OCI-LY3 (cell line): ENCODE results near the gene HACD1.

Experiments used
- H2AFZ ChIP-seq: fragments of 200-600, 300-600 bp; shearing (Covaris generic); 2 replicates; pipeline ENCODE4 v1.6.0; 2014; ENCODE audit warnings: antibody characterized with exemption, low read depth, low read length
- H3K27ac ChIP-seq: fragments of 200-600, 300-600 bp; sonication (generic); 2 replicates; pipeline ENCODE4 v1.5.1; 2014; ENCODE audit warnings: mild to moderate bottlenecking, low read length, moderate library complexity, mixed read lengths
- H3K27me3 ChIP-seq: fragments of 200-600, 300-600 bp; sonication (generic); 2 replicates; pipeline ENCODE4 v1.6.1; 2014; ENCODE audit warnings: low read depth, low read length, mixed read lengths
- H3K36me3 ChIP-seq: fragments of 200-600, 300-600 bp; sonication (generic); replicated peaks from 2 replicates; pipeline ENCODE3; 2014; ENCODE audit warnings: low read depth, low read length, mixed read lengths
- H3K4me1 ChIP-seq: fragments of 300-600, 200-600 bp; sonication (generic); 2 replicates; pipeline ENCODE4 v1.6.1; 2014; ENCODE audit warnings: low read length, mixed read lengths
- H3K4me2 ChIP-seq: fragments of 200-600, 300-600 bp; sonication (generic); 2 replicates; pipeline ENCODE4 v1.6.1; 2014; ENCODE audit warnings: low read length, mixed read lengths
- H3K4me3 ChIP-seq: fragments of 300-600, 200-600 bp; sonication (generic); 2 replicates; pipeline ENCODE4 v1.5.1; 2014; ENCODE audit warnings: antibody characterized with exemption, mild to moderate bottlenecking, low read length, moderate library complexity
- H3K79me2 ChIP-seq: fragments of 300-600, 200-600 bp; shearing (Covaris generic); 2 replicates; pipeline ENCODE4 v1.6.1; 2014; ENCODE audit warnings: mild to moderate bottlenecking, low read length, mixed read lengths
- H3K9ac ChIP-seq: fragments of 300-600, 200-600 bp; shearing (Covaris generic); 2 replicates; pipeline ENCODE4 v1.6.0; 2014; ENCODE audit warnings: mild to moderate bottlenecking, low read length, moderate library complexity
- H3K9me3 ChIP-seq: fragments of 200-600, 300-600 bp; shearing (Covaris generic); 2 replicates; pipeline ENCODE4 v1.6.1; 2014; ENCODE audit warnings: low read length, mixed read lengths; ENCODE audit not compliant: insufficient read depth
- H4K20me1 ChIP-seq: fragments of 200-600, 300-600 bp; sonication (generic); 2 replicates; pipeline ENCODE4 v1.6.1; 2016; ENCODE audit warnings: low read length, mixed read lengths; ENCODE audit not compliant: insufficient read depth
- CTCF ChIP-seq: fragments of 200-600, 300-600 bp; sonication (generic); IDR thresholded peaks from 2 replicates; pipeline ENCODE4 v1.5.1; 2014; ENCODE audit warnings: antibody characterized with exemption, low read length, low read depth
- EZH2phosphoT487 ChIP-seq: fragments of 200-600 bp; shearing (Covaris generic); IDR thresholded peaks from 2 replicates; pipeline ENCODE4 v1.6.1; 2018; ENCODE audit warnings: antibody characterized with exemption, mixed run types, low read depth

Gene HACD1

DNA sequence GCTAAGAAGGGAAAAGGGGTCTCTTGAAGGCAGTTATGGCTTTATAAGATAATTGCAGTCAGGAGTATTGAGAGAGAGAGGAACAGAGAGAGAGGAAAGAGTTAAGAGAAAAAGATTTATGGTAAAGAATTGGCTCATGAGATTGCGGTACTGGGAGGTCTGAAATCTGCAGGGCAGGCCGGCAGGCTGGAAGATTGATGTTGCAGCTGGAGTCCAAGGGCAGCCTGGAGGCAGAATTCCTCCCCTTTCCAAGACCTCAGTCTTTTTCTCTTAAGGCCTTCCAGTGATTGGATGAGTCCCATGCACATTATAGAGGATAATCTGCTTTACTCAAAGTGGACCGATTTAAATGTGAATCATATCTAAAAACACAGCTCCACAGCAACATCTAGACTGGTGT lies 68.4 kb downstream of the HACD1 start:
- no peak overlapping the region for H3K4me3 ChIP-seq

DNA sequence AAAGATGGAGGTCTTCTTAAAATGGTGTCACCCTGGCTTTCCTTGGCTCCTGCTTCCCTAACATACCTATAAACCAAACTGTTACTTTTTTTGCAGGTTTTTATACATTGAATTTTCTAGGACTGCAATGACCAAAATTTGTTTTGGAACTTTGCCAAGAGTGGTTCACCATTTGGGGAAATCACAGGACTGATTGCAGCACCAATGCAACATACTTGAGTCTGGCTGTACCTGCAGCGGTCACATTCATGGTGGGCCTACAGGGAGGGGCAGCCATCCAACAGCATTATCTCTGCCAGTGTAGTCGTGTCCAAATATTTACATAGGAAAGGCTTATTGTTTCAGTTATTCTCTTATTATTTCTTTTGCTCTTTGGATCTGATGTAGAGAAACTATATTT lies 69.0 kb downstream of the HACD1 start:
- Histone ChIP-seq H4K20me1 (no peaks in the 10 kb centered on the region), H3K27me3 (no peaks in the 10 kb centered on the region), H3K27ac (no peak overlapping the region), H3K79me2 (no peaks in the 10 kb centered on the region), H3K4me3 (no peak overlapping the region), H3K9ac (no peak overlapping the region), H3K9me3 (no peaks in the 10 kb centered on the region), H3K36me3 (no peaks in the 10 kb centered on the region), H2AFZ (no peak overlapping the region), H3K4me1 (no peaks in the 10 kb centered on the region; the same call in 1 of the 2 replicates), H3K4me2 (no peak overlapping the region)
- no peak for TF ChIP-seq EZH2phosphoT487
- no peak for TF ChIP-seq CTCF

More for the DNA sequence above, 68.4 kb downstream of the HACD1 start:
- Histone ChIP-seq H3K4me1 (no peaks in the 10 kb centered on the region; the same call in 1 of the 2 replicates), H3K27me3 (no peaks in the 10 kb centered on the region), H3K27ac (no peak overlapping the region), H4K20me1 (no peaks in the 10 kb centered on the region), H3K4me2 (no peak overlapping the region), H3K79me2 (no peaks in the 10 kb centered on the region), H3K9me3 (no peaks in the 10 kb centered on the region), H2AFZ (no peak overlapping the region), H3K9ac (no peak overlapping the region), H3K36me3 (no peaks in the 10 kb centered on the region)
- no peak for TF ChIP-seq CTCF
- TF ChIP-seq EZH2phosphoT487, result no peak

- Histone ChIP-seq H3K4me2 (no peak overlapping the region), H3K9ac (no peak overlapping the region), H3K4me3 (no peak overlapping the region), H3K27ac (no peak overlapping the region), H3K79me2 (no peaks in the 10 kb centered on the region), H3K9me3 (no peaks in the 10 kb centered on the region), H4K20me1 (no peaks in the 10 kb centered on the region), H3K36me3 (no peaks in the 10 kb centered on the region), H2AFZ (no peak overlapping the region), H3K4me1 (no peaks in the 10 kb centered on the region; the same call in 1 of the 2 replicates), H3K27me3 (no peaks in the 10 kb centered on the region)
- TF ChIP-seq EZH2phosphoT487, result no peak
- no peak for TF ChIP-seq CTCF
These were observed 70.1 kb downstream of the HACD1 start for GRCh38 chr10:17547060-17547459.

DNA sequence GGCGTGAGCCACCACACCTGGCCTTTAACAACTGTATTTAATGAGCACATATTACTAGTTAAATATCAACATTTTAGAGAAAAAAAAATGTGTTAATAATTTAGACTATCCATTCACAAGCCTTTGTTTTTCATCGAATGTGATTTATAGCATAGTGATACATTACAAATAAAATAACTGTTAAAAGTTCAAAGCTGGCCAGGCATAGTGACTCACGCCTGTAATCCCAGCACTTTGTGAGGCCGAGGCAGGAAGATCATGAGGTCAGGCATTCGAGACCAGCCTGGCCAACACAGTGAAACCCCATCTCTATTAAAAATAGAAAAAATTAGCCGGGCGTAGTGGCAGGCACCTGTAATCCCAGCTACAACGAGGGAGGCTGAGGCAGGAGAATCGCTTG lies 72.7 kb downstream of the HACD1 start:
- Histone ChIP-seq H3K79me2 (no peaks in the 10 kb centered on the region), H3K9ac (no peak overlapping the region), H3K4me2 (no peak overlapping the region), H3K27ac (no peak overlapping the region), H3K36me3 (no peaks in the 10 kb centered on the region), H3K27me3 (no peaks in the 10 kb centered on the region), H3K4me3 (no peak overlapping the region), H3K9me3 (no peaks in the 10 kb centered on the region), H4K20me1 (no peaks in the 10 kb centered on the region), H3K4me1 (no peaks in the 10 kb centered on the region), H2AFZ (no peak overlapping the region)
- TF ChIP-seq EZH2phosphoT487 (no peak), CTCF (no peak)
